ENCODE data around the gene FAM162B.

DNA sequence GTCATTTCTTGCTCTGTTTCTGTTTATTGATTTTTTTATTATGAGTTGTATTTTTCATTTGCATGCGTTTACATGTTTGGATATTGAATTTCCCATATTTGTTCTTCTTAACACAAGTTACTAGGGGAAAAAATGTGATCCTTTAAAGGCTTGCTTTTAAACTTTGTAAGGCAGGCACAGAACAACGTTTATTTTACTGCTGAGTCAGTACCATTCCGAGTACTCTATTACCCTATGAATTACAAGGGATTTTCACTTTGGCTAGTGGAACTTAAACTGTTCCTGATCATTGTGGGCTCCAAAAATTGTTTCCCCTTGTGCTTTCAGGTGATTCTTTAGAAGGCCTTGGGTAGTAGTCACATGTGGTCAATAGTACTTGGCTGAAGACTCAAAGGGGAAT lies 28.5 kb downstream of the FAM162B start:
- TF ChIP-seq, protein P1, sequence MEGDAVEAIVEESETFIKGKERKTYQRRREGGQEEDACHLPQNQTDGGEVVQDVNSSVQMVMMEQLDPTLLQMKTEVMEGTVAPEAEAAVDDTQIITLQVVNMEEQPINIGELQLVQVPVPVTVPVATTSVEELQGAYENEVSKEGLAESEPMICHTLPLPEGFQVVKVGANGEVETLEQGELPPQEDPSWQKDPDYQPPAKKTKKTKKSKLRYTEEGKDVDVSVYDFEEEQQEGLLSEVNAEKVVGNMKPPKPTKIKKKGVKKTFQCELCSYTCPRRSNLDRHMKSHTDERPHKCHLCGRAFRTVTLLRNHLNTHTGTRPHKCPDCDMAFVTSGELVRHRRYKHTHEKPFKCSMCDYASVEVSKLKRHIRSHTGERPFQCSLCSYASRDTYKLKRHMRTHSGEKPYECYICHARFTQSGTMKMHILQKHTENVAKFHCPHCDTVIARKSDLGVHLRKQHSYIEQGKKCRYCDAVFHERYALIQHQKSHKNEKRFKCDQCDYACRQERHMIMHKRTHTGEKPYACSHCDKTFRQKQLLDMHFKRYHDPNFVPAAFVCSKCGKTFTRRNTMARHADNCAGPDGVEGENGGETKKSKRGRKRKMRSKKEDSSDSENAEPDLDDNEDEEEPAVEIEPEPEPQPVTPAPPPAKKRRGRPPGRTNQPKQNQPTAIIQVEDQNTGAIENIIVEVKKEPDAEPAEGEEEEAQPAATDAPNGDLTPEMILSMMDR (IDR thresholded peaks at IDR 0.05) = no peak
- no peak for TF ChIP-seq EZH2 (IDR thresholded peaks at IDR 0.05; ENCODE audit: borderline replicate concordance, insufficient read depth, low read depth, low read length, poor library complexity, severe bottlenecking)
